ENCODE data around the gene XPO1.

XPO1 gene

DNA sequence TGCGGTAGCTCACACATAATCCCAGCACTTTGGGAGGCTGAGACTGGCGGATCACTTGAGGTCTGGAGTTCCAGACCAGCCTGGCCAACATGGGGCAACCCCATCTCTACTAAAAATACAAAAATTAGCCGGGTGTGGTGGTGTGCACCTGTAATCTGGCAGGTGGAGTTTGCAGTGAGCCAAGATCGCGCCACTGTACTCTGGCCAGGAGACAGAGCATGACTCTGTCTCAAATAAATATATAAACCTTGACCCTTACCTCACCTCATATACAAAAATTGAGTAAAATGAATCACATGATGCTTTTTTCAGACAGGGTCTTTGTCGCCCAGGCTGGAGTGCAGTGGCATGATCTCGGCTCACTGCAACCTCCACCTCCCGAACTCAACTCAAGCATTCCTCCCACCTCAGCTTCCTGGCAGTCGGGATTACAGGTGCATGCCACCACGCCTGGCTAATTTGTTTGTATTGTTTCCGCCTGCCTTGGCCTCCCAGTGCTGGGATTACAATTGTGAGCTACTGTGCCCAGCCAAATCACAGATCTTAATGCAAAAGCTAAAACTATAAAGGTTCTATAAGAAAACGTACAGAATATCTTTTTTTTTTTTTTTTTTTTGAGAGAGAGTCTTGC, 25.3 kb downstream of the XPO1 start:
- Histone ChIP-seq H3K36me3 (ENCODE audit: control insufficient read depth, low read length) (peaks cover 96% of the 10 kb centered on the region), H3K9me3 (ENCODE audit: control insufficient read depth, insufficient read depth, low read length) (no peaks in the 10 kb centered on the region), H3K79me2 (ENCODE audit: control insufficient read depth, low read length) (peaks cover 100% of the 10 kb centered on the region), H3K4me3 (ENCODE audit: low read length) (no peak overlapping the region), H3K9me2 (replicated peaks; ENCODE audit: control insufficient read depth, low read length) (no peaks in the 10 kb centered on the region), H3K27ac (ENCODE audit: low read depth, low read length) (no peak overlapping the region), H4K20me1 (ENCODE audit: control insufficient read depth, insufficient read depth, low read depth, low read length) (peaks cover 16% of the 10 kb centered on the region), H3F3A (ENCODE audit: control insufficient read depth, insufficient read depth) (peaks cover 2% of the 10 kb centered on the region; the same call in 1 of the 2 replicates), H3K4me1 (ENCODE audit: control insufficient read depth, low read length) (no peaks in the 10 kb centered on the region), H3K27me3 (ENCODE audit: control insufficient read depth, low read length) (no peaks in the 10 kb centered on the region), H3K4me2 (ENCODE audit: low read length) (no peak overlapping the region)
- TF ChIP-seq EZH2phosphoT487 (IDR thresholded peaks at IDR 0.05; ENCODE audit: borderline replicate concordance, low read length), result no peak
- TF ChIP-seq, protein P1, sequence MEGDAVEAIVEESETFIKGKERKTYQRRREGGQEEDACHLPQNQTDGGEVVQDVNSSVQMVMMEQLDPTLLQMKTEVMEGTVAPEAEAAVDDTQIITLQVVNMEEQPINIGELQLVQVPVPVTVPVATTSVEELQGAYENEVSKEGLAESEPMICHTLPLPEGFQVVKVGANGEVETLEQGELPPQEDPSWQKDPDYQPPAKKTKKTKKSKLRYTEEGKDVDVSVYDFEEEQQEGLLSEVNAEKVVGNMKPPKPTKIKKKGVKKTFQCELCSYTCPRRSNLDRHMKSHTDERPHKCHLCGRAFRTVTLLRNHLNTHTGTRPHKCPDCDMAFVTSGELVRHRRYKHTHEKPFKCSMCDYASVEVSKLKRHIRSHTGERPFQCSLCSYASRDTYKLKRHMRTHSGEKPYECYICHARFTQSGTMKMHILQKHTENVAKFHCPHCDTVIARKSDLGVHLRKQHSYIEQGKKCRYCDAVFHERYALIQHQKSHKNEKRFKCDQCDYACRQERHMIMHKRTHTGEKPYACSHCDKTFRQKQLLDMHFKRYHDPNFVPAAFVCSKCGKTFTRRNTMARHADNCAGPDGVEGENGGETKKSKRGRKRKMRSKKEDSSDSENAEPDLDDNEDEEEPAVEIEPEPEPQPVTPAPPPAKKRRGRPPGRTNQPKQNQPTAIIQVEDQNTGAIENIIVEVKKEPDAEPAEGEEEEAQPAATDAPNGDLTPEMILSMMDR (IDR thresholded peaks at IDR 0.05; ENCODE audit: low read depth, low read length, poor library complexity, severe bottlenecking), result no peak

DNA sequence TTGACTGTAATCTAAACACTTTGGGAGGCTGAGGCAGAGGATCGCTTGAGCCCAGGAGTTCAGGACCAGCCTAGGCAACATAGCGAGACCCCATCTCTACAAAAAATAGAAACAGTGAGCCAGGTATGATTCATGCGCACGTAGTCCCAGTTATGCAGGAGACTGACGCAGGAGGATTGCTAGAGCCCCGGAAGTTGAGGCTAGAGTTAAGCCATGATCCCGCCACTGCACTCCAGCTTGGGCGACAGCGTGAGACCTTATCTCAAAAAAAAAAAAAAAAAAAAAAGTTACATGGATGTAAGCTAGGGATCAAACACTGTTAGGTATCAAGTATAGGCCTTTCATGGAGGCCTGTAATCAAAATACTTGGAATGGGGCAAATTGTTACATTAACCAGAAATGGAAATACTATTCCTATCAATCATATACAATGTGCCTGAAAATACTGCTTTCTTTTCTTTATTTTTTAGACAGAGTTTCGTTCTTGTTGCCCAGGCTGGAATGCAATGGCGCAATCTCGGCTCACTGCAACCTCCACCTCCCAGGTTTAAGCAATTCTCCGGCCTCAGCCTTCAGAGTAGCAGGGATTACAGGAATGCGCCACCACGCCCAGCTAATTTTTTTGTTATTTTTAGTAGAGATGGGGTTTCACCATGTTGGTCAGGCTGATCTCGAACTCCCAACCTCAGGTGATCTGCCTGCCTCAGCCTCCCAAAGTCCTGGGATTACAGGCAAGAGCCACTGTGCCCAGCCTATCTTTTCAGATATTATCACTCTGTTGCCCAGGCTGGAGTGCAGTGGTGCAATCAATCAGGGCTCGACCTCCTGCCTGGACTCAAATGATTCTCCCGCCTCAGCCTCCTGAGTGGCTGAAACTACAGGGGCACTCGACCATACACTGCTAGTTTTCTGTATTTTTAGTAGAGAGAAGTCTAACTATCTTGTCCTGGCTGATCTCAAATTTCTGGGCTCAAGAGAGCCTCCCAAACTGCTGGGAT, 27.2 kb downstream of the XPO1 start:
- Histone ChIP-seq H3K4me3 (ENCODE audit: low read length) (no peak overlapping the region), H3K27me3 (ENCODE audit: control insufficient read depth, low read length) (no peaks in the 10 kb centered on the region), H3K4me1 (ENCODE audit: control insufficient read depth, low read length) (no peaks in the 10 kb centered on the region), H3F3A (ENCODE audit: control insufficient read depth, insufficient read depth) (0 out of 2 replicates have a peak, but pooled peaks cover 2% of the 10 kb centered on the region), H3K4me2 (ENCODE audit: low read length) (no peak overlapping the region), H3K9me3 (ENCODE audit: control insufficient read depth, insufficient read depth, low read length) (no peaks in the 10 kb centered on the region), H3K79me2 (ENCODE audit: control insufficient read depth, low read length) (peaks cover 99% of the 10 kb centered on the region), H4K20me1 (ENCODE audit: control insufficient read depth, insufficient read depth, low read depth, low read length) (peaks cover 19% of the 10 kb centered on the region), H3K36me3 (ENCODE audit: control insufficient read depth, low read length) (peaks cover 91% of the 10 kb centered on the region), H3K9me2 (replicated peaks; ENCODE audit: control insufficient read depth, low read length) (no peaks in the 10 kb centered on the region), H3K27ac (ENCODE audit: low read depth, low read length) (no peak overlapping the region)
- TF ChIP-seq, protein P1 (IDR thresholded peaks at IDR 0.05; ENCODE audit: low read depth, low read length, poor library complexity, severe bottlenecking), result no peak
- no peak for TF ChIP-seq EZH2phosphoT487 (IDR thresholded peaks at IDR 0.05; ENCODE audit: borderline replicate concordance, low read length)

DNA sequence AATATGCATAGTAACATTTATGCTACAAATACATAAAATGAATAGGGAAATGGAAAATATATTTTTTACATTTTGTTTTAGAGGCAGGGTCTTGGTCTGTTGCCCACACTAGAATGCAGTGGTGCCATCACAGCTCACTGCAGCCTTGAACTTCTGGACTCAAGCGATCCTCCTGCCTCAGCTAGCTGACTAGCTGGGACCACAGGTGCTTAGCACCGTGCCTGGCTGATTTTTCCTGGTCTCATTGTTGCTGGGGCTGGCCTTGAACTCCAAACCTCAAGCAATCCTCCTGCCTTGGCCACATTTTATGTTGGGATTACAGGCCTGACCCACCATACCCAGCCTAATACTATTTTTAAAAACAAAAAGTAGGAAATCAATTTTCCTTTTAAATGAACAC, 33.2 kb downstream of the XPO1 start:
- Histone ChIP-seq H3K36me3 (ENCODE audit: control insufficient read depth, low read length) (peaks cover 82% of the 10 kb centered on the region), H3K27me3 (ENCODE audit: control insufficient read depth, low read length) (no peaks in the 10 kb centered on the region), H3K27ac (ENCODE audit: low read depth, low read length) (no peak overlapping the region)

More for the DNA sequence above, 33.2 kb downstream of the XPO1 start:
- Histone ChIP-seq H3K79me2 (ENCODE audit: control insufficient read depth, low read length) (peaks cover 86% of the 10 kb centered on the region), H3K9me3 (ENCODE audit: control insufficient read depth, insufficient read depth, low read length) (no peaks in the 10 kb centered on the region), H4K20me1 (ENCODE audit: control insufficient read depth, insufficient read depth, low read depth, low read length) (peaks cover 12% of the 10 kb centered on the region; the same call in 1 of the 2 replicates), H3K9me2 (replicated peaks; ENCODE audit: control insufficient read depth, low read length) (no peaks in the 10 kb centered on the region), H3K4me1 (ENCODE audit: control insufficient read depth, low read length) (no peaks in the 10 kb centered on the region), H3K4me3 (ENCODE audit: low read length) (no peak overlapping the region), H3K4me2 (ENCODE audit: low read length) (no peak overlapping the region), H3F3A (ENCODE audit: control insufficient read depth, insufficient read depth) (peaks cover 6% of the 10 kb centered on the region)
- TF ChIP-seq EZH2phosphoT487 (IDR thresholded peaks at IDR 0.05; ENCODE audit: borderline replicate concordance, low read length), result no peak
- TF ChIP-seq, protein P1 (IDR thresholded peaks at IDR 0.05; ENCODE audit: low read depth, low read length, poor library complexity, severe bottlenecking), result no peak
